KG1 (cell line): ENCODE measurements around the gene SH2D3A.
"Not testable (repeated sequence)": the region's sequence is repeated elsewhere in the genome, so short reads cannot be mapped to it uniquely, and the experiment has no call there.

ENCODE experiments used
- DNase-seq: peaks from one replicate; lab custom pipeline; 2025; lab: John Stamatoyannopoulos, UW

Gene SH2D3A

GRCh38 chr19:6719992-6720368 lies 47.3 kb downstream of the SH2D3A start:
- DNase-seq: no peak

- DNase-seq: no peak
Observed at GRCh38 chr19:6719540-6719861, 47.7 kb downstream of the SH2D3A start.

- no peak for DNase-seq
Observed at GRCh38 chr19:6718741-6719539, 48.3 kb downstream of the SH2D3A start.

- no peak for DNase-seq
Observed at GRCh38 chr19:6718111-6718740, 49.0 kb downstream of the SH2D3A start.

GRCh38 chr19:6717441-6717971 lies 49.7 kb downstream of the SH2D3A start:
- DNase-seq: no peak

GRCh38 chr19:6717036-6717435 lies 50.2 kb downstream of the SH2D3A start:
- no peak for DNase-seq

- no peak for DNase-seq
Observed at GRCh38 chr19:6716610-6716970, 50.6 kb downstream of the SH2D3A start.

GRCh38 chr19:6714749-6715555 lies 52.3 kb downstream of the SH2D3A start:
- DNase-seq: no peak

GRCh38 chr19:6713773-6714692 lies 53.2 kb downstream of the SH2D3A start:
- DNase-seq: no peak

- DNase-seq: no peak
Observed at GRCh38 chr19:6712692-6713670, 54.3 kb downstream of the SH2D3A start.

GRCh38 chr19:6712231-6712630 lies 55.0 kb downstream of the SH2D3A start:
- DNase-seq: no peak

- no peak for DNase-seq
Observed at GRCh38 chr19:6711605-6712004, 55.6 kb downstream of the SH2D3A start.

GRCh38 chr19:6711078-6711361 lies 56.2 kb downstream of the SH2D3A start:
- no peak for DNase-seq

GRCh38 chr19:6710273-6711077 lies 56.8 kb downstream of the SH2D3A start:
- DNase-seq: no peak

- no peak for DNase-seq
Observed at GRCh38 chr19:6709549-6709948, 57.7 kb downstream of the SH2D3A start.

GRCh38 chr19:6708913-6709312 lies 58.3 kb downstream of the SH2D3A start:
- DNase-seq: not testable (repeated sequence)

- DNase-seq: no peak
Observed at GRCh38 chr19:6708346-6708745, 58.9 kb downstream of the SH2D3A start.

- DNase-seq: no peak
Observed at GRCh38 chr19:6707658-6708018, 59.6 kb downstream of the SH2D3A start.

- DNase-seq: no peak
Observed at GRCh38 chr19:6707011-6707657, 60.1 kb downstream of the SH2D3A start.

- no peak for DNase-seq
Observed at GRCh38 chr19:6706633-6706958, 60.6 kb downstream of the SH2D3A start.
